Ovary (tissue), 3 donors: ENCODE data around the gene PLEKHM3.

Experiments
- CTCF ChIP-seq, 3 donors: fragments of 450-650 bp in 2 of 3; fragments of 200-600 bp in 1 of 3; IDR thresholded peaks; one replicate each; pipeline versions ENCODE4 v1.5.1 to v1.8.0; 2016 to 2022; ENCODE audit warnings: antibody characterized with exemption in 3 of 3, mild to moderate bottlenecking in 1 of 3
- POLR2A ChIP-seq: fragments of 450-650 bp; IDR thresholded peaks from one replicate; pipeline ENCODE4 v1.6.1; 2017; ENCODE audit warnings: antibody characterized with exemption, mild to moderate bottlenecking, moderate library complexity
- donor health status: DM: no; HTN: no; CAD: no.

- TF ChIP-seq CTCF (IDR thresholded peaks at IDR 0.05) (no peak), POLR2A (no peak)
Measured at GRCh38 chr2:207984765-207985480, 40.4 kb downstream of the PLEKHM3 start.
